HG02610 (cell line): ENCODE measurements around the gene SLC9A7.
A peak's percentile ranks its signal among the peaks of the same experiment; 100 is the strongest.
"Not testable (repeated sequence)": the region's sequence is repeated elsewhere in the genome, so short reads cannot be mapped to it uniquely, and the experiment has no call there.

ENCODE experiments used
- ATAC-seq: cut with Tn5 transposase; IDR thresholded peaks from one replicate; pipeline ENCODE4 v1.9.1; 2021; ENCODE audit warnings: mild to moderate bottlenecking, moderate library complexity; ENCODE audit not compliant: unreplicated experiment

The SLC9A7 gene

GRCh38 chrX:46758956-46759644 is at the start of gene SLC9A7:
Gene SLC9A7, minus strand, starts transcription at chrX:46759118. Its CDS starts 89 bp downstream, at chrX:46759029.
- peak; percentile 68 for ATAC-seq

GRCh38 chrX:46805270-46805669 is 46.4 kb upstream of the SLC9A7 start:
- no peak for ATAC-seq

- no peak for ATAC-seq
Measured at GRCh38 chrX:46803140-46803539, 44.2 kb upstream of the SLC9A7 start.

DNA sequence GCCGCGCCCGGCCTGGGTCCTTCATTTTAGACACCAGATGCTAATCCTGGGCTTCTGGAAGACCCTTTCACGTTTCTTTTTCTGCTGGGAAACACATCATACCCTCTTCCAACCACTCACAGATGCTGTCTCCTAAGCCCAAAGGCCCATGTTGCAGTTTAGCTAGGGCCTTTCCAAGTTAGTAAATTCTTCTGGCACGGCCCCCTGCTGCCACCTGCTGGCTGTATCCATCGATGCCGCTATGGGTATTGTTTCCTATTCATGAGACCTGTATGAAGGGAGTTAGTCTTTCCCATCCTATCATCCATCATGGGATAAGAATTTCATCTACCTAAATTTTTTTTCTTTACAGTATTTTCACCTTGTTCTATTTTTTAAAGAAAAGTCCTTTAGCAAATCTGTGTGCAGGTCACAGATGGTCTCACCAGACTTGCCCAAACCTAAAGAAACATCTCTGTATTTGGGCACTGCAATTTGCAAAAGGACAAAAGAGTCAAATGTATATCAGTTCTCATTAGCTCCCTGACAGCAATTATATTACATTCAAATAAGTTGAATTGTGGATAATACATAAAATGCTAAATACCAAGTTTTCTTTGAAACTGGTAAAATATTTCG is 37.8 kb upstream of the SLC9A7 start:
- ATAC-seq: no peak

DNA sequence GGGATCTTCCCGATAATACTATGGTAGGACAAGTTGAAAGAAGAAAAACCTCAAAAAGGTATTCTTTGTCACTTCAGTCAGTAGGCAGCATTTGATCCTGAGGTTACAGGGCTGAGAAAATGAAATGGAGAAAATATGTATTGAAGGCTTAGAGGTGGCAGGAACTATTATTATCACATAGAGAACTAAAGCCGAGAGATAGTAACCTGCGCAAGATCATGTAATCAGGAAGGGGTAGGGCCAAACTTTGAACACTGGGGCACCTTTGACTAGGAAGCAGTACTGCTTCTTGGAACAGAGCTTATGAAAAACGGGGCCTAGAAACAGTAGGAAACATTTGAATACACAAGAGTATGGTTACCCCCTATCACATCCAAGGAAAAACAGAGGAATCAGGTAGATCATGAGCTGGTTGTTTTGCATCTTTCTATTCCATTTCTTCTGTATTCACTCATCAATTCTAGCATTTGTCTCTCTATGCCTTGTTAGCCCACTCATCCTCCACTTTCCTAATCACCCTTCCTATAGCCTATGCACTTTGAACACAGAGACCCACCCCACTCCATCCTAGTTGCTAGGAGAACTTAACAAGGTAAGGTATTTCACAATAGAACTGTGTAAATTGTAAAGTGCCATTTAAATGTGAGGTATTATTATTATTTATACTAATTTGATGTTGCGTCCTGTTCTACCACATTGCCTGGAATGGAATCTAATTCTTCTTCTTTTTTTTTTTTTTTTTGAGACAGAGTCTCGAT is 34.6 kb upstream of the SLC9A7 start:
- ATAC-seq: no peak

DNA sequence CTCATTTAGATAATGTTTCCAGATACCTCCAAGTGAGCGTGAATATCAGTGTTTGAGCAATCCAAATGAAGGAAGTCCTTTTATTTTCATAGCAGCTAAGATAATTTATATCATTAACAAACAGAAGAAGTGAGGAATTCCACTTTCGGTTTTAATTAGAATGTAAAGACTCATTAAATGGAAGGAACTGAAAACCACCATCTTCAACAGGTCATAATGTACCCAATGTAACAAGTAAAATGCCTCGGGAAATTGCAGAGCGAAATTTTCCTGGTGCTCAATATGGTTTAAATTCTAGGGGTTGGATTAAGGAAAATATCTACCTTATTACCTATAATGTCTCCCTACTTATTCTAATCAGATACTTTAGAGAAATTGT is 33.9 kb upstream of the SLC9A7 start:
- no peak for ATAC-seq

GRCh38 chrX:46791927-46792809 is 33.2 kb upstream of the SLC9A7 start:
- ATAC-seq: peak; percentile 78

- ATAC-seq: no peak
Measured at GRCh38 chrX:46788902-46789301, 30.0 kb upstream of the SLC9A7 start.

DNA sequence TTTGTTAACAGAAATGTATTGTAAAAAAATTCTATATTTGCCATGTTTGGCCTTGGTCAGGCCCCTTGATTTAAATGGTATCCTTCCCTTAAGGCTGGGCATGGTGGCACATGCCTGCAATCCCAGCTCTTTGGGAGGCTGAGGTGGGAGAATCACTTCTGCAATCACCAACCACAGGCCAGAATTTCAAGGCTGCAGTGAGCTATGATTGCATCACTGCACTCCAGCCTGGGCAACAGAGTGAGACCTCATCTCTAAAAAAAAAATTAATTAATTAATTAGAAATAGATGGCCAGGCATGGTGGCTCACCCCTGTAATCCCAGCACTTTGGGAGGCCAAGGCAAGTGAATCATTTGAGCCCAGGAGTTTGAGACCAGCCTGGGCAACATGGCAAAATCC is 25.5 kb upstream of the SLC9A7 start:
- ATAC-seq: not testable (repeated sequence)

DNA sequence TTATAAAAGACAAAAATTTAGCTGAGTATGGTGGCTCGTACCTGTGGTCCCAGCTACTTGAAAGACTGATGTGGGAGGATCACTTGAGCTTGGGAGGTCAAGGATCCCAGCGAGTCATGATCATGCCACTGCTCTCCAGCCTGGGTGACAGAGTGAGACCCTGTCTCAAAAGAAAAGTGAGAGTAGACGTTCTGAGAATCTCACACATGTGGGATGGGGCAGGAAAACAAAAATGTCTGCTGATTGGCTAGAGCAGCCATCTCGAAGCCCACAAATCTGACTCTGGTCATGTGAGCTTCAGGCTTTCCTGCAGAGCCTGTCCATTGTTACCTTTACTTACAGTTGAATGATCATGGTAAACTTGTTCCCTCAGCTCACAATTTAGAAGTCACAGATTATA is 23.1 kb upstream of the SLC9A7 start:
- no peak for ATAC-seq

DNA sequence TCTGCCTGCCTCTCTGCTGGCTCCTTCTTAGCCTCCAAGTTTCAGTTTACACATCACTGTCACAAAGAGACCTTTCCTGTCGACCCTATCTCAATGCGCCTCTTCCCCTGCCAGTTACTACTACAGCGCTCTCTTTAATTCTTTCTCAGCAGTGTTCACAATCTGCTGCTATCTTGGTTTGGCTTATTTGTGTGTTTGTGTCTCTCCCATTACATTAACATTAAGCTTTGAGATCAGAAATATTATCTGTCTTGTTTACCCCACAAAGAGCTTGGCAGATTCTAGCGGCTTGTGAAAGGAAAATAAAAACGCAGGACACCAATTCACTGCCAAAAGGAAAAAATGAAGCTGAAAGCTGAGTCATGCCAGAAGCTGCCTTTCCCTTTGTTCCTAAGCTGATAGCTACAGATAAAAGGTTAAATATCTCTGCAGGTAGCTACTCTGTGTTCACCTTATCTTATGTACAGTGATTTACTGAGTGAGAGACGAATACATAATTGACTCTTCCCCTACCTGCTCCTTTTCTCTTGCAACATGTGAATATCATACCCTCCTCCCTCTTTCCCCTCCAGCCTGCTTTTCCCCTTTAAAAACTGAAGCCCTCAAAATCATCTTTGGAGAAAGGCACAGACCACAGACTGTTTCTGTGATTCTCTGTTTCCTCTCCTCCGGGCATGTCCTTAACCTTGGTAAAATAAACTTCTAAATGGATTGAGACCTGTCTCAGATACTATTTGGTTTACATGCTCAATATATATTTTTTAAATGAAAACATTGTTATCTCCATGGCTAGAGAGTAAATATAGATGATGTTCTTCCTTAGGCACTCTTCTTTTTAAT is 19.3 kb upstream of the SLC9A7 start:
- no peak for ATAC-seq

DNA sequence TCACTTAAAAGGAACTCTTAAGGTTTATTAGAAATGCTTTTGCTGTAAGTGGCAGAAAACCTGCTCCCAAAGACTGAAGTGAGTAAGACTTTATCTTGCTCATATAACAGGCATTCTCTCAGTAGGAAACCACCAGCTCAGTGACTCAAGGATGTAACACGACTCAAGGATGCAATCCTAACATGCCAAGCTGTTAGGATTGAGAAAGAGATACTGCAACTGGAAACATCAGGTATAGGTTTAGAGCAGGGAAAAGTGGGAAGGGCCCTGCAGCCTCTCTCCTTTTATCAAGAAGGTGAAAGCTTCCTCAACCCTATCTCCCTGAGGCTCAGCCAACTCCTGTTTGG is 11.9 kb upstream of the SLC9A7 start:
- ATAC-seq: no peak

GRCh38 chrX:46770000-46770816 is 11.3 kb upstream of the SLC9A7 start:
- ATAC-seq: no peak

- ATAC-seq: no peak
Measured at GRCh38 chrX:46762963-46763362, 4.0 kb upstream of the SLC9A7 start.

DNA sequence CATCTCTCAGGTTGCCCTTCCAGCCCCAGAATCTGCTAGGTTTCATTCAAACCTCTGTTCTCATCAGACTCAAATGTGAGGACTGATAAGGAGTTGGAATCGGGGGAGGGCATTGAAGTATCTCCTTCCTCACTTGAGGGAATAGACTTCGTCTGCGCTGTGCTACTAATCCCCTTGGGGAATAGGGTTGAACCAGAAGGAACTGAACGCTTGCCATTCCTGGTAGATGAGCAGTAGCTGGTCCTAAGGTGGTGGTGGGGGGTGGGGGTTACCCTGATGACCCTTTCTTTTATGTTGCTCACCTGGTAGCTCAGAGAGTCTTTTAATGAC is 692 bp upstream of the SLC9A7 start:
- ATAC-seq: no peak

- ATAC-seq: peak; percentile 8
Measured at GRCh38 chrX:46758163-46758955, 559 bp downstream of the SLC9A7 start.

DNA sequence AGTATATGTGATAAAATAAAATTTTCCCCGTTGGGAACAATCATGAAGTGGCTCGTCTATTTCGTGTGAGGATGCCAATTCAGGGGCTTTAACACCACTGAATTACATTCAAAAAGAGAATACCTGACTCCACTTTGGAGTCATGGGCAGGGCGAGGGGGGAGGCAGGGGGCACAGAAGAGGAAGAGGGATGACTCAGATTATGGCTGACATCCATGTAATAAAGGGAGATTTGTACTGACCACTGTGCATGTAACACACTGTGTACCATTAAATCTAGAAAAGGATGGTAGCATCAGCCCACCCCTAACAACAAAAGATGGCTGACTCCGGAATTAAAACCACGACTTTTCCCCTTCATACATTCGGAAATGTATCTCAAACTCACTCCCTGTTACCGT is 1.3 kb downstream of the SLC9A7 start:
- ATAC-seq: no peak

GRCh38 chrX:46757052-46757451 is 1.9 kb downstream of the SLC9A7 start:
- no peak for ATAC-seq

GRCh38 chrX:46755671-46756070 is 3.2 kb downstream of the SLC9A7 start:
- ATAC-seq: no peak
